SK-N-MC (cell line): Measurements from ENCODE around the gene RASSF7.

Source experiments
- EZH2 ChIP-seq: fragments of 200-600 bp; sonication (generic); IDR thresholded peaks from one replicate; pipeline ENCODE4 v1.6.1; 2017; ENCODE audit warnings: antibody characterized with exemption
- POLR2AphosphoS5 ChIP-seq: IDR thresholded peaks from 2 replicates; pipeline ENCODE4 v1.6.1; 2012; ENCODE audit warnings: mild to moderate bottlenecking, low read depth, low read length, borderline replicate concordance

GRCh38 chr11:613369-613968, 52.7 kb downstream of the RASSF7 start:
- TF ChIP-seq POLR2AphosphoS5, result no peak
- TF ChIP-seq EZH2, result no peak
